Vagina (tissue), 2 donors: ENCODE measurements around the gene SH3D19. TPM values are rescaled to one million over a fixed set of nuclear protein-coding genes. Genes with fewer than 3 reads are reported as not detected.

ENCODE experiments used
- DNase-seq, 2 donors: peaks; one replicate each; pipeline ENCODE4 v3.0.0-alpha.2; 2017; ENCODE audit errors: extremely low spot score in 2 of 2
- H3K27ac ChIP-seq: fragments of 200-600 bp; sonication (generic); one replicate; pipeline ENCODE4 v1.5.1; 2019
- H3K27me3 ChIP-seq: fragments of 200-600 bp; sonication (generic); one replicate; pipeline ENCODE4 v1.5.1; 2019
- H3K36me3 ChIP-seq, 2 donors: fragments of 200-600 bp; sonication (generic); one replicate each; pipeline ENCODE4 v1.5.1; 2017 to 2019
- H3K4me1 ChIP-seq: fragments of 200-600 bp; sonication (generic); one replicate; pipeline ENCODE4 v1.5.1; 2019
- H3K4me3 ChIP-seq, 2 donors: fragments of 200-600 bp; sonication (generic); 1 replicate in 1 of 2; 2 replicates in 1 of 2; pipeline ENCODE4 v1.5.1; 2016 to 2019
- H3K9me3 ChIP-seq: fragments of 200-600 bp; sonication (generic); one replicate; pipeline ENCODE4 v1.5.1; 2019
- CTCF ChIP-seq, 3 experiments: fragments of 450-650 bp in 2 of 3; fragments of 200-600 bp in 1 of 3; sonication (generic) in 1 of 3; IDR thresholded peaks; one replicate each; pipeline ENCODE4 v1.5.1; 2017 to 2019; ENCODE audit warnings: antibody characterized with exemption in 3 of 3, mild to moderate bottlenecking in 2 of 3, moderate library complexity in 2 of 3
- POLR2A ChIP-seq, 2 donors: fragments of 450-650 bp; IDR thresholded peaks; one replicate each; pipeline ENCODE4 v1.6.1; 2017; ENCODE audit warnings: antibody characterized with exemption in 2 of 2, mild to moderate bottlenecking in 2 of 2, moderate library complexity in 2 of 2
- POLR2AphosphoS5 ChIP-seq, 2 donors: sonication (generic); formaldehyde crosslinking; IDR thresholded peaks; one replicate each; pipeline ENCODE4 v1.9.0; 2017; ENCODE audit warnings: antibody characterized with exemption in 2 of 2, mild to moderate bottlenecking in 2 of 2, low read depth in 1 of 2; ENCODE audit not compliant: insufficient read depth in 1 of 2
- intact Hi-C: fragments of 100-400 bp; cut with DNase I; formaldehyde crosslinking; loops from one replicate; pipeline ENCODE4 v1.15.1; 2023
- total RNA-seq: library from RNA; depleted of rRNA; stranded (reverse); fragments of >200 nt; gene quantifications from one replicate; pipeline ENCODE4 v1.2.3, GENCODE V29; 2016

The SH3D19 gene
- total RNA-seq, 1 donor from 2014 or later: 86.4 TPM

DNA sequence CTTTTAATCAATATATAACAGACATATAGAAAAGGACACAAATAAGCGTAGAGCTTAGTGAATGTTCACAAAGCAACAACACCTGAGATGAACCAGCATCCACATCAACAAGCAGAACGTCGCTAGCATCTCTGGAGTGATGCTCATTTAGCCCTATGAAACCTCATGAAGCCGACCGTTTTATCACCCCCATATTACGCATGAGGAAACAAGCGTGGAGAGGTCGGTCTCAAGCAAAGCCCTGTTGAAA lies 226.5 kb downstream of the SH3D19 start:
- Histone ChIP-seq H3K36me3 (peaks cover 0 to 30% of the 10 kb centered on the region in 2 donors), H3K27me3 (no peaks in the 10 kb centered on the region), H3K4me1 (peaks cover 26% of the 10 kb centered on the region), H3K27ac (peak overlapping the region; percentile 93), H3K4me3 (peak overlapping the region; percentile 93 to 96), H3K9me3 (no peaks in the 10 kb centered on the region)
- no peak for DNase-seq
- TF ChIP-seq POLR2A (IDR thresholded peaks at IDR 0.05) (no peak), CTCF (IDR thresholded peaks at IDR 0.05) (no peak), POLR2AphosphoS5 (IDR thresholded peaks at IDR 0.05; ENCODE audit: insufficient read depth in 1 of 2, low read depth in 1 of 2) (no peak)
- intact Hi-C loops: no loop called here

DNA sequence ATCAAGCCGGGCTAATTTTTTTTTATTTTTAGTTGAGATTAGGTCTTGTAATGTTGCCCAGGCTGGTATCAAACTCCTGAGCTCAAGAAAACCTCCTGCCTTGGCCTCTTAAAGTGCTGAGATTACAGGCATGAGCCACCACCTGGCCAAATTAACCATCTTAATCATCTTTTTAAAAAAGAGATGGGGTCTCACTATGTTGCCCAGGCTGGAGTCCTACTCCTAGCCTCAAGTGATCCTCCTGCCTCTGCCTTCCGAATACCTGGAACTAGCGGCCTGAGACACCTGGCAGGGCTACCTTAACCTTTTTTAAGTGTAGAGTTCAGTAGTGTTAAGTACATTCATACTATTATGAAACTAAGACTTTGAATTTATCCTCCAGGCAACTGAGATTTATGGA lies 227.6 kb downstream of the SH3D19 start:
- peaks cover 26% of the 10 kb centered on the region for H3K4me1 ChIP-seq
- intact Hi-C loops: no loop called here
- DNase-seq: no peak
- H3K9me3 ChIP-seq: no peaks in the 10 kb centered on the region
- TF ChIP-seq POLR2AphosphoS5 (IDR thresholded peaks at IDR 0.05; ENCODE audit: insufficient read depth in 1 of 2, low read depth in 1 of 2): no peak
- no peak for TF ChIP-seq POLR2A (IDR thresholded peaks at IDR 0.05)
- TF ChIP-seq CTCF (IDR thresholded peaks at IDR 0.05): no peak
- H3K27me3 ChIP-seq: no peaks in the 10 kb centered on the region
- H3K27ac ChIP-seq: no peak overlapping the region
- H3K4me3 ChIP-seq: no peak overlapping the region
- H3K36me3 ChIP-seq: peaks cover 0 to 18% of the 10 kb centered on the region in 2 donors

DNA sequence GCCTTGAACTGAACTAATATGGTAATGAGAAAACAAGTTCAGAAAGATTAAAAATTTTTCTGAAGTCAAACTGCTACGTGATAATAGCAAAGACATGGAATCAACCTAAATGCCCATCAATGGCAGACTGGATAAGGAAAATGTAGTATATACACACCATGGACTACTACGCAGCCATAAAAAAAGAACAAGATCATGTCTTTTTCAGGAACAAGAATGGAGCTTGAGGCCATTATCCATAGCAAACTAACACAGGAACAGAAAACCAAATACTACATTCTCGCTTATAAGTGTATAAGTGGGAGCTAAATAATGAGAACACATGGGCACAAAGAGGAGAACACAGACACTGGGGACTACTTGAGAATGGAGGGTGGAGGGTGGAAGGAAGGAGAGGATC lies 230.3 kb downstream of the SH3D19 start:
- TF ChIP-seq CTCF (IDR thresholded peaks at IDR 0.05) (no peak), POLR2A (IDR thresholded peaks at IDR 0.05) (no peak), POLR2AphosphoS5 (IDR thresholded peaks at IDR 0.05; ENCODE audit: insufficient read depth in 1 of 2, low read depth in 1 of 2) (no peak)
- no peaks in the 10 kb centered on the region for H3K27me3 ChIP-seq
- intact Hi-C loops: no loop called here
- no peaks in the 10 kb centered on the region for H3K9me3 ChIP-seq
- no peaks in the 10 kb centered on the region for H3K36me3 ChIP-seq
- no peak overlapping the region for H3K4me3 ChIP-seq
- H3K4me1 ChIP-seq: peaks cover 3% of the 10 kb centered on the region
- H3K27ac ChIP-seq: no peak overlapping the region
- DNase-seq: no peak

- Histone ChIP-seq H3K36me3 (no peaks in the 10 kb centered on the region), H3K27me3 (no peaks in the 10 kb centered on the region), H3K27ac (no peak overlapping the region), H3K4me1 (no peaks in the 10 kb centered on the region), H3K4me3 (no peak overlapping the region), H3K9me3 (no peaks in the 10 kb centered on the region)
- intact Hi-C loops: no loop called here
- DNase-seq: no peak
- no peak for TF ChIP-seq POLR2A (IDR thresholded peaks at IDR 0.05)
- TF ChIP-seq POLR2AphosphoS5 (IDR thresholded peaks at IDR 0.05; ENCODE audit: insufficient read depth in 1 of 2, low read depth in 1 of 2): no peak
- no peak for TF ChIP-seq CTCF (IDR thresholded peaks at IDR 0.05)
These were observed 231.1 kb downstream of the SH3D19 start for GRCh38 chr4:151094290-151094751.

DNA sequence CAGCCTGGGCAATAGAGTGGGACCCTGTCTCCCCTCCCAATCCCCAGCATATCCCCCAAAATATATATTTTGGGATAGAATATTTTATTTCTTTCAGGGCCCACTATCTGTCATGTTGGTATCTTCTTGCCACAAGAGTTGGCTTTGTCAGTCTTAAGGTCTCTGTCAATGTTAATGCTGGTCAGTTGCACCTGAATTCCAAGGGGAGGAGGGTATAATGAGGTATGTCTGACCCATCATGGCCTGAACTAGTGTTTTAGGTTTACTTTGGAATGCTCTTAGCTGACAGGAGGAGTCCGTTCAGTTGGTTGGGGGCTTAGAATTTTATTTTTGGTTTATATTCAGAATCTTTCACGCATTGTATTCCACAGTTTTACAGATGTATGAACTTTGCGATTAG lies 232.2 kb downstream of the SH3D19 start:
- intact Hi-C loops: no loop called here
- Histone ChIP-seq H3K4me1 (no peaks in the 10 kb centered on the region), H3K27ac (no peak overlapping the region), H3K4me3 (no peak overlapping the region), H3K9me3 (no peaks in the 10 kb centered on the region), H3K36me3 (no peaks in the 10 kb centered on the region), H3K27me3 (no peaks in the 10 kb centered on the region)
- TF ChIP-seq POLR2A (IDR thresholded peaks at IDR 0.05): no peak
- no peak for TF ChIP-seq CTCF (IDR thresholded peaks at IDR 0.05)
- TF ChIP-seq POLR2AphosphoS5 (IDR thresholded peaks at IDR 0.05; ENCODE audit: insufficient read depth in 1 of 2, low read depth in 1 of 2): no peak
- DNase-seq: no peak
